Measurements from ENCODE around the gene RGS16.
A peak's percentile ranks its signal among the peaks of the same experiment; 100 is the strongest.

The RGS16 gene

DNA sequence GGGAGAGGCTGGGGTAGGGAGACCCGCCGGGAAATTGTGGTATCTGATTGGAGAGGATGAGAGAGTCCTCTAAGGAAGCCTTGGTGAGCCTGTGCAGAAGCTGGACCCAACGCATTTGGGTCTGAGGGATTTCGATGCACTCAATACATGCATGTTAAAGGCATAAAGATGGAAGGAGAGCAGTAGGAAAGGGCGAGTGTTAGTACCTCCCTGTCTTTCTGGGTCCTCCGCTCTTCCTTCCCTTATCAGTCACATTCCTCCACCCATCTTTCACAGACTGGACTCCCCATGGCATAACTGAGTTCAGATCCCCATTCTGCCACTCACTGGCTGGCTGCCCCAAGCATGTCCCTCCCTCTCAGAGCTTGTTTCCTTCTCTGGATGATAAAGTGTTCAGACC lies 7.3 kb downstream of the RGS16 start:
- Histone ChIP-seq H4K20me1 (ENCODE audit: insufficient read depth, low read length) (peaks cover 22% of the 10 kb centered on the region; the same call in 1 of the 2 replicates), H3K36me3 (ENCODE audit: insufficient read depth, low read length) (peaks cover 30% of the 10 kb centered on the region), H3K9ac (ENCODE audit: low read depth, low read length) (no peak overlapping the region), H3K27me3 (ENCODE audit: insufficient read depth, low read length, poor library complexity) (no peaks in the 10 kb centered on the region), H3K79me2 (ENCODE audit: insufficient read depth, low read length) (peaks cover 10% of the 10 kb centered on the region), H3K4me2 (ENCODE audit: insufficient read depth, low read length) (no peak overlapping the region), H3K4me1 (ENCODE audit: insufficient read depth, low read length) (peaks cover 14% of the 10 kb centered on the region), H3K9me3 (ENCODE audit: insufficient read depth, low read length, severe bottlenecking) (no peaks in the 10 kb centered on the region), H3K27ac (ENCODE audit: low read length) (no peak overlapping the region), H3K4me3 (ENCODE audit: low read depth in 1 of 2, low read length in 2 of 2) (no peak overlapping the region), H2AFZ (ENCODE audit: low read depth, low read length) (no peak overlapping the region)
- TF ChIP-seq, protein P1, sequence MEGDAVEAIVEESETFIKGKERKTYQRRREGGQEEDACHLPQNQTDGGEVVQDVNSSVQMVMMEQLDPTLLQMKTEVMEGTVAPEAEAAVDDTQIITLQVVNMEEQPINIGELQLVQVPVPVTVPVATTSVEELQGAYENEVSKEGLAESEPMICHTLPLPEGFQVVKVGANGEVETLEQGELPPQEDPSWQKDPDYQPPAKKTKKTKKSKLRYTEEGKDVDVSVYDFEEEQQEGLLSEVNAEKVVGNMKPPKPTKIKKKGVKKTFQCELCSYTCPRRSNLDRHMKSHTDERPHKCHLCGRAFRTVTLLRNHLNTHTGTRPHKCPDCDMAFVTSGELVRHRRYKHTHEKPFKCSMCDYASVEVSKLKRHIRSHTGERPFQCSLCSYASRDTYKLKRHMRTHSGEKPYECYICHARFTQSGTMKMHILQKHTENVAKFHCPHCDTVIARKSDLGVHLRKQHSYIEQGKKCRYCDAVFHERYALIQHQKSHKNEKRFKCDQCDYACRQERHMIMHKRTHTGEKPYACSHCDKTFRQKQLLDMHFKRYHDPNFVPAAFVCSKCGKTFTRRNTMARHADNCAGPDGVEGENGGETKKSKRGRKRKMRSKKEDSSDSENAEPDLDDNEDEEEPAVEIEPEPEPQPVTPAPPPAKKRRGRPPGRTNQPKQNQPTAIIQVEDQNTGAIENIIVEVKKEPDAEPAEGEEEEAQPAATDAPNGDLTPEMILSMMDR (IDR thresholded peaks at IDR 0.05; ENCODE audit: borderline replicate concordance, extremely low read depth, low read length, poor library complexity, severe bottlenecking), result no peak
- TF ChIP-seq EZH2 (IDR thresholded peaks at IDR 0.05; ENCODE audit: borderline replicate concordance, low read depth, low read length, severe bottlenecking), result no peak
- no peak for DNase-seq
- no peak for ATAC-seq (ENCODE audit: insufficient read depth, low read depth)

DNA sequence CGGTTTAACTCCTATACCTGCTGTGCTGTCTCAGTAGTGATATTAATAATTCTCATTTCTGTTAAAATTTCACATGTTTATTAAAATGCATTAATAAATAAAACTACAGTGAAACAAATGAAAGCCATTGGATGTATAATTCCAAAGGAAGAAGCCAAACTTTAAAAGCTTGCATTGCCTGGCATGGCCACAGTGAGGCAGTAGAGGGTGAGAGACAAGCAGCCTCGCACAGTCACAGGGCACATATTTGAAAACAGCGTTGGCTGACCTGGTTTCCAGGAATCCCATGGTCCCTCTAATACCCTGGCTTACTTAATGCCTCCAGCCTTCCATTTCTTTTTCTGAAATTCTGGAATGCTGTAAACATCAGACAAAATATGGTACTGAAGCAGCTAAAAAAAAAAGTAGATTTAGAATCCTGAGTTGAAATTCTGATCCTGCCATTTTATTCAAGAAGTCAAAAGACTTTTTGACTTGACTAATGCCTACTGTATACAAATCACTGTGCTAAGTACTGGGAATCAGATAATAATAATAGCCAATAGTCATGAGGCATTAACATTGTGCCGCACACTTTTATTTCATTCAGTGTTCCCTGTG lies 8.4 kb downstream of the RGS16 start:
- Histone ChIP-seq H3K4me1 (ENCODE audit: insufficient read depth, low read length) (peaks cover 2% of the 10 kb centered on the region), H3K4me3 (ENCODE audit: low read depth in 1 of 2, low read length in 2 of 2) (no peak overlapping the region), H3K36me3 (ENCODE audit: insufficient read depth, low read length) (peaks cover 19% of the 10 kb centered on the region), H3K27ac (ENCODE audit: low read length) (no peak overlapping the region), H3K79me2 (ENCODE audit: insufficient read depth, low read length) (no peaks in the 10 kb centered on the region; the same call in 1 of the 2 replicates), H3K9me3 (ENCODE audit: insufficient read depth, low read length, severe bottlenecking) (no peaks in the 10 kb centered on the region), H3K9ac (ENCODE audit: low read depth, low read length) (no peak overlapping the region), H3K4me2 (ENCODE audit: insufficient read depth, low read length) (no peak overlapping the region), H3K27me3 (ENCODE audit: insufficient read depth, low read length, poor library complexity) (no peaks in the 10 kb centered on the region), H2AFZ (ENCODE audit: low read depth, low read length) (no peak overlapping the region), H4K20me1 (ENCODE audit: insufficient read depth, low read length) (peaks cover 12% of the 10 kb centered on the region; the same call in 1 of the 2 replicates)
- no peak for TF ChIP-seq EZH2 (IDR thresholded peaks at IDR 0.05; ENCODE audit: borderline replicate concordance, low read depth, low read length, severe bottlenecking)
- TF ChIP-seq, protein P1 (IDR thresholded peaks at IDR 0.05; ENCODE audit: borderline replicate concordance, extremely low read depth, low read length, poor library complexity, severe bottlenecking), result peak; percentile 96
- DNase-seq (peak; percentile 76), ATAC-seq (ENCODE audit: insufficient read depth, low read depth) (peak; percentile 73)

DNA sequence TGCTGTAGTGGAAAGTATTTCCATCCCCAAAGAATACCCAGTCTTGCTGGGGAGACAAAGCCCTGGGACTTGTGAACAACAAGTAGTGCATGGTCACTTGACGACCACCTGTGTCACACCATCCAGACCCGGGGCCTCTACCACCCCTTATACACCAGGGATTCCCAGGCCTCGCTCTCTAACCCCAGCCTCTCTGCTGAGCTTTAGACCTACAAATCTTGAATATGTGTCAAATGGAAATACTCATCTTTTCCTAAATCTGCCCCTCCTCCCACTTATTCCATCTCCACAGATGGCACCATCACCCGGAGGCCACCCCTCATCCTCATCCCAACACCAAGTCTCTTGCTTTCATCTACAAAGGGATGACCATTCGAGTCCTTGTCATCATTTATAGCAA lies 14.3 kb downstream of the RGS16 start:
- H3K27ac ChIP-seq (ENCODE audit: low read length), result no peak overlapping the region; the same call in 1 of the 2 replicates
- H3K9ac ChIP-seq (ENCODE audit: low read depth, low read length), result no peak overlapping the region
- H3K27me3 ChIP-seq (ENCODE audit: insufficient read depth, low read length, poor library complexity), result no peaks in the 10 kb centered on the region
- peaks cover 18% of the 10 kb centered on the region for H3K4me1 ChIP-seq (ENCODE audit: insufficient read depth, low read length)
- H2AFZ ChIP-seq (ENCODE audit: low read depth, low read length), result peak overlapping the region; percentile 97; the same call in 1 of the 2 replicates
- DNase-seq (no peak), ATAC-seq (ENCODE audit: insufficient read depth, low read depth) (no peak)
- no peak for TF ChIP-seq EZH2 (IDR thresholded peaks at IDR 0.05; ENCODE audit: borderline replicate concordance, low read depth, low read length, severe bottlenecking)
- TF ChIP-seq, protein P1 (IDR thresholded peaks at IDR 0.05; ENCODE audit: borderline replicate concordance, extremely low read depth, low read length, poor library complexity, severe bottlenecking), result no peak
- no peaks in the 10 kb centered on the region for H4K20me1 ChIP-seq (ENCODE audit: insufficient read depth, low read length)
- no peak overlapping the region for H3K4me3 ChIP-seq (ENCODE audit: low read depth in 1 of 2, low read length in 2 of 2)
- no peak overlapping the region for H3K4me2 ChIP-seq (ENCODE audit: insufficient read depth, low read length)
- no peaks in the 10 kb centered on the region; the same call in 1 of the 2 replicates for H3K79me2 ChIP-seq (ENCODE audit: insufficient read depth, low read length)
- no peaks in the 10 kb centered on the region for H3K36me3 ChIP-seq (ENCODE audit: insufficient read depth, low read length)
- H3K9me3 ChIP-seq (ENCODE audit: insufficient read depth, low read length, severe bottlenecking), result no peaks in the 10 kb centered on the region
